Dermis blood vessel endothelial cell (primary cell): ENCODE results near the gene SUGCT. TPM values are rescaled to one million over a fixed set of nuclear protein-coding genes. Genes with fewer than 3 reads are reported as not detected.
"Not testable (repeated sequence)": the region's sequence is repeated elsewhere in the genome, so short reads cannot be mapped to it uniquely, and the experiment has no call there.

ENCODE experiments used
- DNase-seq: peaks from one replicate; pipeline ENCODE4 v3.0.0; 2010
- total RNA-seq: library from RNA; depleted of rRNA; stranded (reverse); fragments of >200 nt; gene quantifications from 2 replicates; pipeline ENCODE4 v1.2.3, GENCODE V29; 2014

SUGCT gene
- total RNA-seq, 1 donor from 2014 or later = 1.0 TPM

DNA sequence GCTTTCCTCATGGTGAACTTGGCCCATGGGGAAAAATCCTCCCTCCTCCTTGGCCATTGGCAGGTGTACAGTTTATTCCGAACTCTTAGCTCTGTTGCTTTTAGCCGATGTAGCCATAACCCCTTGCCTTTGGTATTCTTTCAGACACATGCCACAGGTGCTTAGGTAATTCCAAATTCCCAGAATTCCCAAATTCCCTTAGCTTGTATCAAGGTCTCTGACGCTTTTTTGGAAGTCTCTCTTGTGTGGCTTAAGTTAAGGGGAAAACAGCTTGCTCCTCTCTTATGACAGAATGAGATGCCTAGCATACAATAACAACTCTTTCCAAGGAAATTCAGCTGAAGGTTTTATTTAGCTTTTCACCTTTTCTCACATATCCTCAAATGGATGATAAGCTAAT is 68.0 kb downstream of the SUGCT start:
- DNase-seq = no peak

DNA sequence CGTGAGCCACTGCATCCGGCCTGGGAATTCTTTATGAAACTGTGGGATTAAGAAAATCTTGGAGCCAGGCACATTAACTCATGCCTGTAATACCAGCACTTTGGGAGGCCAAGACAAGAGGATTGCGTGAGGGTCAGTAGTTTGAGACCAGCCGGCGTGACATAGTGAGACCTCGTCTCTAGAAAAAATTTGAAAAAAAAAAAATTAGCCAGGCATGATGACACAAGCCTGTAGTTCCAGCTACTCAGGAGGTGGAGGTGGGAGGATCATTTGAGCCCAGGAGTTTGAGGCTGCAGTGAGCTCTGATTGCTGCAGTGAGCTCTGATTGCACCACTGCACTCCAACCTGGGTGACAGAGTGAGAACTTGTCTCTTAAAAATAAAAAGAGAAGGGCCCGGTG is 69.8 kb downstream of the SUGCT start:
- DNase-seq = no peak

DNA sequence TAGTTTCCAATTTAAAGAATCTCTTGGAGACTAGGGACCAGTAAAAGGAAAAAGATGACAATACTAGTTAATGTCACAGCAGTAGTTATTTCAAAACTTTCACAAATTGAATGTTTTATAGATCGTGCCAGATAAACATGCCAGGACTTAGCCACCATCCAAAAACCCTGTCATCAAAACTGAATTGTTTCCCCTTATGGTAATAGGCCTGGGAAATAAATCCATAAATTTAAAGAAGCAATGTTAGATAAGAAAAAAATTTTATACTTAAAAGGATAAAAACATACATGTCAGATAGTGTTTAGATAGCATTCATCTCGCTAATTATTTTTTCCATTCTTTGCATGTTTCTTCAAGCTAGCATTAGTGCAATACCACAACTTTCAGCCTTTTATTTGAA is 71.2 kb downstream of the SUGCT start:
- DNase-seq = no peak

DNA sequence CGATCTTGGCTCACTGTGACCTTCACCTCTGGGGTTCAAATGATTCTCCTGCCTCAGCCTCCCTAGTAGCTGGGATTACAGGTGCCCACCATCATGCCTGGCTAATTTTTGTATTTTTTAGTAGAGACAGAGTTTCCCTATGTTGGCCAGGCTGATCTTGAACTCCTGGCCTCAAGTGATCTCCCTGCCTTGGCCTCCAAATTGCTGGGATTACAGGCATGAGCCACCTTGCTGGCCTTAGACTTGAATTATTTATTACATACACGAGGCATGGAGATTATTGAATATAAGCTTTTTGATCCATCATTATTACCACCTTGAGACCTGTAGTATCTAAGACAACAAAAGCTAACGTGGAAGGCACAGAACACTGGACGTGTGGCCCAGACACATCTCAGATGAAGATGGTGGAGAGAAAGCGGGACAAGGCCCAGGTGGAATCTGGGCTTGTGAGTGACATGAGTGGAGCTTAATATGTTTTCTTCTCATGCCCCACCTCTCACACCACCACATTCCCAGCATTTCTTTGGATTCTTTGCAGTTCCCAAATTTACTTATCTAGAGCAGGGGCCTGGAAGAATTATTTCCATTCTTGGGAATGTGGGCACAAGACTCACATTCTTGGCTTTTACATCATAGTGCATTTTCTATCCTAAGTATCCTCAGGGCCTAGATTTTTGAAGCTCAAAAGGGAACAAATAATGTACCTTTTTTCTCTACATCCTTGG is 76.6 kb downstream of the SUGCT start:
- peak; percentile 26 for DNase-seq

DNA sequence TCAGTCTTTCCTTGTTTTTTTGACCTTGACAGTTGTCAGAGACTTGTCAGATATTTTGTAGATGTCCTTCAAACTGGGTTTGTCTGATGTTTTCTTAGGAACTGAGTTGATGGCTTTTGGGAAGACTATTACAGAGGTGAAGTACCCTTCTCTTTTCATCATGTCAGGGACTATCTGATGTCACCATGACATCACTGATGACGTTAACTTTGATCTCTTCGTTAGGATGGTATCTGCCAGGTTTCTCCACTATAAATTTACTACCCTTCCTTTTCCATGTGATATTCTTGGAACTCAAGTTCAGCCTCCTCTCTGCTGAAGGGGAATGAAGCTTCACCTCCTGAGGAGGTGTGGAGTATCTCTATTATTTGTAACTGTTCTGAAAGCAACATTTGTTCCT is 78.5 kb downstream of the SUGCT start:
- no peak for DNase-seq

DNA sequence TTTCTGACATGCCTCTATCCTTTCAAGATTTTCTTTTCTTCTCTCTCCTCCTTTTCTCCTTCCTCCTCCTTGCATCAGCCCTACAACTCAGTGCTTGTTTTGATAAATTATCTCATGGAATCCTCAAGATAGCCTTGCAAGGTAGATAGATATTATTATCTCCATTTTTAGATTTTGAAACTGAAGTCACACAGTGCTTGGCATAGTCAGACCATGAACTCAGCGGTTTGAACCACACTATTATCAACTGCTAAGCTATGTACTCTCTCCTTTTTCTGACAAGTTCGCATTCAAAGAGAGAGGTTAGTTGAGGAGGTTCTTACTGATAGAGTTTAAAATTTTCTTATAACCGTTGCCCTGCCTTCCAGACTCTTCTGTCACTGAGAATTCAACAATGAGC is 79.1 kb downstream of the SUGCT start:
- DNase-seq = no peak

DNA sequence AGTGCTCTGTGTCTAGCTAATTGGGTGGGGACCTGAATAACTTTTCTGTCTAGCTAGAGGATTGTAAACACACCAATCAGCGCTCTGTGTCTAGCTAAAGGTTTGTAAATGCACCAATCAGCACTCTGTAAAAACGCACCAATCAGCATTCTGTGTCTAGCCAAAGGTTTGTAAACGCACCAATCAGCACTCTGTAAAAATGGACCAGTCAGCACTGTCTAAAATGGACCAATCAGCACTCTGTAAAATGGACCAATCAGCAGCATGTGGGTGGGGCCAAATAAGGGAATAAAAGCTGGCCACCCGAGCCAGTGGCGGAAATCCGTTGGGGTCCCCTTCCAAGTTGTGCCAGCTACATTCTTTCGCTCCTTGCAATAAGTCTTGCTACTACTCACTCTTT is 83.8 kb downstream of the SUGCT start:
- DNase-seq = not testable (repeated sequence)

DNA sequence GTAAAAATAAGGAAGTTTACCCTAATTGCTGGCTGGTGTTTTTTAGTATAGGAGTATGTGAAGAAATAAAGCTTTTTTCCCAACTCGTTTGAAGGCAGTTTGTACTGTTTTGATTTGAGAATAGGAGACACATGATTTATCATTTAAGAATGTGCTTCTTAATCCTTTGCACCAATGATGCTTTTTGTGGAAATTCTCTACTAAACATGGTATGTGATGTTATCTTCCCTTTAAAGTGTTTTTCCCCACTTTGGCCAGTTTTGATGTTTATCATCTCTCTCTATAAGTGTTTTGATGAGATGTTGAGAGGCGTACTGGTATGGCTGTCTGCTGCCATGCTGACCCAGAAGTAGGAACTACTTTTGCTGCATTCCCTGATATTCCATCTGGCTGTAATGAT is 85.1 kb downstream of the SUGCT start:
- DNase-seq = no peak

DNA sequence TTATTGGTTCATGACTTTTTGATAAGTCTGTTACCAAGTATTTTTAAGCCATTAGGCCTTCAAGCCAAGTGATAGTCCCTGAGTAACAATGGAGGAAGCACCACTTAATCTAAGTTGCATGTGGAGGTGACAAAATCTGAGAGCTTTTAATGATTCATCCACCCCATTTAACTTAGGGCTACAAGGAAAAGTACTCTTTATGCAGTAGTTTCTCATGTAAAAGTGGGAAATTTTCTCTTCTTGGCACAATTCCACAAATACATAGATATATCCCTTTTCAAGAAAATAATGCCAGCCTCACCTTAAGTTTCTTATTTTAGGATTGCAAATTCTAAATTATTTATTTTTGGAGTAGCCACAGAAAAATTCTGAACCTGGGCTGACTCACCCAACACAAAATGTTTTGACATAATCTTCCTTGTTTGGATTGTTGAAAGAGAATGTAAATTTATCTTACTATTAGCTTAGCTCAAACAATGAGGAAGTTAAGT is 85.7 kb downstream of the SUGCT start:
- DNase-seq = no peak

DNA sequence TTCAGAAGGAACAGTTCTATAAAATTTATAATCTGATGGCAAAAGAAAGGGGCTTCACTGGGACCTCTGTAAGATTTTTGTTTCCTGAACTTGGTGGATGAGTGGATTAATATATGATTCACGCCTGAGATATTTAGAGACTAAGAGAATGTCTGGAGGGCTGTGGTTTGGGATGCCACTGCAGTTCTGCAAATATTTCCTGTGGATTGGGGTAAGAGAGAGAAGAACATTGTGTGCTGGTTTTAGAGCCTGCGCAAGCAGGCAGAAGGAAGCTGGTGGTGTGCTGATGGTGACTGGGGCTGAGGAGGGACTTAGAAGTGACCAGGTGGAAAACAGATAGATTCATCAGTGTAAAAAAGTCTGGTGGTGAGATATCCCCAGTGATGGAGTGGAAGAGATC is 87.0 kb downstream of the SUGCT start:
- DNase-seq = no peak

DNA sequence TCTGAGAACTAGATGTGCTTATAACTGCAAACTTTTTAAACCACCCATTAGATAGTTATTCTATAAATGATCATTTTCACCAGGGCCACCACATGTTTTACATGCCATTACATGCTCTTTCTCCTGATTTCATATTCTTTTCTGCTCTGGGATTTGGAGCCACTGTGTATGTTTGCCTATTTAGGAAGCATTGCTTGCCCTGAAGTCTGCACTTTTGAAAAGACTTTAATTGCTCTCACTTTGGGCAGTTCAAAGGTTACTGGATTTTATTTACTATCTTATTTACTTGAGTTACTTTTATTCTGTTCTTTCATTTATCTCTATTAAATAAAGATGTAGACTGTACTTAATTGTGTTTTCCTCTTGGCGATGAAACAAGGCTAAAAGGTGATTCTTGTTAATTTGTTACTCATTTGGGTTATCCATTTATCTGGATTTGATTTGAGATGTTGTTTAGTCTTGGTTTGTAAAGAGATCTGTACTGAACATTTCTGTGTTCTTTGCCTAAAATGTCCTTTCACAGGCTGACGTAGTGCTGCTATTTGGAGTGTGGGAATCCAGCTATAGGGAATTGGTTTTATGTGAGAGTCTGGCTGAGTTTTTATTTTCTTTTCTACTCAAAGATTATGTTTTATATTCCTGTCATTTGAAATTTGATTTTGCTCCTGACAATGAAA is 88.8 kb downstream of the SUGCT start:
- DNase-seq = no peak

DNA sequence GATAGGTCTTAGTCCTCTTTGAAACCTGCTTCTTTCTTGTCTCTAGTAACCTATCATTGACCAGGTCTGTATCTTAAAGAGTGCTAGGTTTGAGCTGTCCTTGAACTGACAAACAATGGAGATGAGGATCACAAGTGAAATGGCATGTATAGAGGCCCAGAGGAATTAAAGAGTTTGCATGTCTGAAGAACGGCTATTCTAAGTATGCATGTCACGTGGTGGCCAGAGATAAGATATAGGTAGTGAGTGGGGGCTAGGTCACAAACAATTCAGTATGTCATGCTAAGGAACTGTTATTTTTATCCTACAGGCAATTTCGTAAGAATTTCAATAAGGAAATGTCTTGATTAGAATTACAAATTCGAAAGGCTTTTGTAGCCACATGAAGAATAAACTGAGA is 95.3 kb downstream of the SUGCT start:
- no peak for DNase-seq

DNA sequence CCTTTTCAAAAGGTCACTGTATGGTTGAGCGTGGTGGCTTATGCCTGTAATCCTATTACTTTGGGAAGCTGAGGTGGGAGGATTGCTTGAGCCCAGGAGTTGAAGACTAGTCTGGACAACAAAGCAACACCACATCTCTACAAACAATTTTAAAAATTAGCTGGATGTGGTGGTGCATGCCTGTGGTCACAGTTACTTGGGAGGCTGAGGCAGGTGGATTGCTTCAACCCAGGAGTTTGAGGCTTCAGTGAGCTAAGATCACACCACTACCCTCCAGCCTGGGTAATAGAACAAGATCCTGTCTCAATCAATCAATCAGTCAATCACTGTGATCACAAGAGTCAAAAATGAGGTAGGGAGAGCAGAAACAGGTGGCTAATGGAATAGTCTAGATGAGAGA is 97.0 kb downstream of the SUGCT start:
- DNase-seq = no peak

DNA sequence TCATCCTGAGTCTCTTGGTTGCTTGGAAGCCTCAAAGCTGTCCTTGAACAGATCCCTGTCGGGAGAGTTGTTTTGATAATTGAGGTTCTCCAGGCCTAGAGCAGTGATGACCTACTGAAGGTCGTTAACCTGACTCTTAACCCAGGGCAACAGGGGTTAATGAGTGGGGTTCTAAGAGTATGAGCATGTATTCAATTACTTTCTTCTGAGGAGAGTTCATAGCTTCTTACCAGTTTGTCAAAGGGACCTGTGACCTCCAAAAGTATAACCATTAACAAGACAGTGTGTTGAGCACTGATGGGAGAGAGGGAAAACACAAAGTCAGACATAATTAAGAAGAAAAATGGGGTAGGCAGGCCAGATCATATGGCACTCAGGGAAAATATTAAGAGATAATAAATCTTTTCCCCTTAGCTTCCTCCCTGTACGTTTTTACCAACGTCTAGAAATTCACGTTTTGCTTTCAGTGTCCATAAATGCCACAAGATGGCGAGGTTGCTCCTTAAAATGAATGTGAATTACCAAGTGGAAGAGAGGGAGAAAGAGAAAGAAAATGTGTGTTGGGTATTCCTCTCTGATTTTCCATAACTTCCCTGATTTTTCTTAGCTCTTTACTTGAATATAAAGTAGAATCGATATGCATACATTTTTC is 97.6 kb downstream of the SUGCT start:
- peak; percentile 72 for DNase-seq

DNA sequence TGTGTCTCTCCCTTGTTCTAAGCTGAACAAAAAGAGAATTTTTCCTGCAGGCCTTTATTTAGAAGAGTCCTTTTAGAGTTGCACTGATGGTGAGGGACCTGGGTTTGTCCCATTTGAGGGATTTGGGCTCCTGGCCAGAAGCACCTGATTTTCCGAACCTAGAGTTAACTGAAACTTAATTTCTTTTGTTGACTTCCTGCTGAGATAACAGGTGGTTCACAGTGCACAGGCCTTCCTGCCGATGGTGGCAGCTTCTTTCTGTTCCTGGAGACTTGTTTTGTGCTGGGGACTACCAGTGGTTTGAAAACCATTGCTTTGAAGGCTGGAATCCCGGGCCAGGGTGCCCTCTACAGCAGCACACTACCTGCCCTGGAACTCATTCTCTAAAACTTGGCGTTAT is 99.2 kb downstream of the SUGCT start:
- no peak for DNase-seq

DNA sequence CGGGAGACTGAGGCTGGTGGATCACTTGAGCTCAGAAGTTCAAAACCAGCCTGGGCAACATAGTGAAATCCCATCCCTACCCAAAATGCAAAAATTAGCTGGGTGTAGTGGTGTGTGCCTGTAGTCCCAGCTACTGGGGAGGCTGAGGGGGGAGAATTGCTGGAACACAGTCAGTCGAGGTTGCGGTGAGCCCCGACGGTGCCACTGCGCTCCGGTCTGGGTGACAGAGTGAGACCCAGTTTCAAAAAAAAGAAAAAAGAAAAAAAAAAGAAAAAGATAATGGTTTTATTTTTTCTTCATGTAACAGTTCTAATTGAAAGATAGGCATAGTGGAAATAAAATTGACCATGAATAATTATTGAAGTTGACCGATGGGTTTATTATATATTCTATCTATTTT is 99.9 kb downstream of the SUGCT start:
- no peak for DNase-seq

DNA sequence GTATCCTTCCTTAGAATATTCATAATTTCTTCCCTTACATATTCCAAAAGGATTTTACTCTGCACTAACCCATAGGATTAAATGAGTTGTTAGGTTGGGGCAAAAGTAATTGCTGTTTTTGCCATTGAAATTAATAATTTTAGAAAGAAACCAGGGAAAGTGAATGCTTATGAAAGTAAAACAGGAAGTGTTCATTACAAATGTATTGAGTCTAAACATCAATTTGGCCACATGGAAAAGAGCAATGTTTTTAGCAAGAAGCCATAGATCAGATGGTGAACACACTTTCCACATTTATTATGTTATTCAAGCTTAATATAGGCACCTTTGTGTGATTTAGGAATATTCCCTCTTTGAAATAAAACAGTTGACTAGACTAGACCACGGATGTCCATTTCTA is 102.9 kb downstream of the SUGCT start:
- no peak for DNase-seq

DNA sequence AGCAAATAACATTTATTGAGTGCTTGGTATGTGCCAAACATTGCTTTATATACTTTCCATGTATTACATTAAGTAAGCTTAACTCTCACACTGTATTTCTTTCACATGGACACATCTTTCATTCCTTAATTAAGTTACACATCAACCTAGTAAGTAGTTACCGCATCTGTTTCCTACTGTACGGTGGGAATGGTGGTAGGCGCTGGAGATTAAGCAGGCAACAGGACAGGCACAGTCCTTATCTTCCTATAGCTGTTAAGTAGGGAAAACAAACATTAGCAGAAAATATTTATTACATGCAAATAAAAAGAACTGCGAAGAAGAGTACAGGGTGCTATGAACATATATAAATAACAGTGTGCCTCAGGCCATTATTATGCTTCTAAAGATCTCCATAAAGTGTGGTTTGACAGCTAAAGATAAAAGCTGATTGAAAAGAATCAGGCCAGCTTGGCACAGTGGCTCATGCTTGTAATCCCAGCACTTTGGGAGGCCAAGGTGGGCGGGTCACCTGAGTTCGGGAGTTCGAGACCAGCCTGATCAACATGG is 105.0 kb downstream of the SUGCT start:
- no peak for DNase-seq

DNA sequence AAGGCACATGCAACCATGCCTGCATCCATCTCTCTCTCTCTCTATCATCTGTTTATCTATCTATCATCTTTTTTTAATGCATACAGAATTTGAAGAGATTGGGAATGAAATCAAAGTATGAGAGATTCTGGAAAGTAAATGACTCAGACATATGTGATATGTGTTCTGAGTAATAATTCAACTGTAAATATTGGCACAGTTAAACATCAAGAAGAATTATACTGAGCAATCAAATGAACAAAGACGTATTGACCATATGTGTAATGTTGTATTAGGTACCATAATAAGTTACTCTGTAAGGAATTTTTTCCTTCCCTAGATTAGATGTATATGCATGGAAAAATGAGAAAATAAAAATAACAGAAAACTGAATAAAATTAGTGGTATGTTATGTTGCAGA is 108.3 kb downstream of the SUGCT start:
- DNase-seq = no peak

DNA sequence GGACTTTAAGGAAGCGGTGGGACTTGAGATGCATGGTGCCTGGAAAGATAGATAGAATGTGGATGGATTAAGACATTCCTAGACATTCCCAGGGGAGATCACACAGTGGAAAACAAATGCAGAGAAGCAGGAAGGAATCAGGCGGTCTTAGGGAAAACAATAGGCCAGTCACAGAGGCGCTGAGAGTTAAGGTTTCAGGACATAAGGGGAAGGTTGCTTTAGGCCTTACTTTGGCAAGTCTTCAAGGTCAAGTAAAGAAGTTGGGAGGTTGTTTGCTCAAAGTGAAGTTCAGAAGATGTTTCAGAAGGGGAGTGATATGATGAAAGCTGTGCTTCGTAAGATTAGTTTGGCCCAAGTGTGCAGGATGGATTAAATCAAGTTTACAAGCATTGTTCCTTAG is 109.4 kb downstream of the SUGCT start:
- peak; percentile 39 for DNase-seq

DNA sequence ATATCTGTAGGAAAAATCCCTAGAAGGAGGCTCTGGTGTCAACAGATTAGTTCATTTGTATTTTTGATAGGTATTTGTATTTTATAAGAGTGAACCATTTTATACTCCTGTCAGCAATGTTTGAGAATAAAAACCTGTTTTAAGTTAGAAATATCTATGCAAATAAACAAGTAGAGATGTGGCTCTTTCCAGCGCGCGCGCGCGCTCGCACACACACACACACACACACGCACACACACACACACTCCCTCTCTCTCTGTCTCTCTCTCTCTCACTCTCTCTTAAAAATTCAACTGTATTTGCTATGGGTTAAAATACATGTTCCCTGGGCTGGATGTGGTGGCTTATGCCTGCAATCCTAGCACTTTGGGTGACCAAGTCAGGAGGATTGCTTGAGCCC is 113.9 kb downstream of the SUGCT start:
- DNase-seq = no peak

DNA sequence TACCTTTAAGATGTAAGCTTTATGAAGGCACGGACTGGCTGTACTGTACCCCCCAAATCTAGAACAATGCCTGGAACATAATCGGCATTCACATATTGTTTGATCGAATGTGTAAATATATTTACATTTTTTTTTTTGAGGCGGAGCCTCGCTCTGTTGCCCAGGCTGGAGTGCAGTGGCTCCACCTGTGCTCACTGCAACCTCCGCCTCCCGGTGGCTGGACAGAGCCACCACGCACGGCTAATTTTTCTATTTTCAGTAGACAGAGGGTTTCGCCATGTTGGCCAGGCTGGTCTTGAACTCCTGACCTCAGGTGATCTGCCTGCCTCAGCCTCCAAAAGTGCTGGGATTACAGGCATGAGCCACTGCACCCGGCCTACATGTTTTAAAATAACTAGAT is 118.6 kb downstream of the SUGCT start:
- DNase-seq = not testable (repeated sequence)

DNA sequence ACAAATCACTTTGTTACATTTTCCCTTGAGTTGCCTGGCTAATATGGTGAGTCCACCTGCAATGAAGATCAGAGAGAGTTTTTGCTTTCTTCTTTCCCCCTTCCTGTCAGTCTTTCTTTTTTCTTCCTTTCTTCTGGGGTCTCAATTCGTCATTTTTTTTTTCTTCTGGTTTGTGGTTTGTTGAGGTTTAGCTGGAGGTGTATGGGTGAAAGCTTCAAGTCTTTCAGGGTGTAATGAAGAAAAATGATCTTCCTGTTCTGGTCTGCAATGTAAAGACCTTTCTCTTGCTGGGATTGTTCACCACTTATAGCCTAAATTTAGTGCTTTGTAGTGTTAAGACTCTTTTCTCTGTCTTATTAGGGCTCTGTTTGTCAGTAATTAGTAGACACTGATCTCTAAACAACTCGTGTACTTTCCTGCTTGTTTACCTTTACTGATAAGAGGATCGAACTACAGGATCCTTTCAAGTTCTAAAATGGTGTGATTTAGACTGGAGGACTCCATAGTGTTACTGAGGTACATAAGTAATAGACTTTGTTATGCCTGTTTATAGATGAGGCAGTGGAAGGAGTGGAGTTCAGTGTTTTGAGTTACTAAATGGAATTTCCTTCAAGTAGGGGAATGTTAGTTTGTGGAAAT is 129.1 kb downstream of the SUGCT start:
- no peak for DNase-seq
